A549 (cell line): ENCODE measurements around the gene ACTMAP. TPM values are rescaled to one million over a fixed set of nuclear protein-coding genes. Genes with fewer than 3 reads are reported as not detected.

Experiments used
- ATAC-seq, 2 experiments: fragments of 200-7000 bp in 1 of 2; fragments of >200 bp in 1 of 2; cut with Nextera tagmentation in 1 of 2; cut with Tn5 transposase in 1 of 2; 3 replicates each; pipeline versions ENCODE4 v1.8.0 to v1.9.1; 2018 to 2020; ENCODE audit warnings: mild to moderate bottlenecking in 1 of 2, moderate library complexity in 1 of 2
- CTCF ChIA-PET: fragments of 300-600 bp; sonication (Branson Sonifier 250); formaldehyde crosslinking; extraction: SDS; loops from one replicate; lab custom pipeline; 2021; ENCODE audit warnings: antibody characterized with exemption, inconsistent platforms; lab: Yijun Ruan, JAX
- POLR2A ChIA-PET: fragments of 350-600 bp; formaldehyde crosslinking; extraction: SDS; loops from one replicate; lab custom pipeline; 2021; ENCODE audit warnings: antibody characterized with exemption, inconsistent platforms; lab: Yijun Ruan, JAX
- DNase-seq, 2 experiments: peaks; one replicate each; pipeline versions ENCODE4 v3.0.0 to v3.0.0-alpha.2; 2011 to 2016; ENCODE audit warnings: low read depth in 1 of 2, low spot score in 1 of 2
- FAIRE-seq: peaks from 2 replicates; lab custom pipeline; 2011; peaks lifted over from hg19 to GRCh38; lab: Jason Lieb, UNC
- H3K27ac ChIP-seq, 2 experiments: fragments of >200 bp; sonication (Bioruptor Twin); formaldehyde crosslinking; 3 replicates each; pipeline ENCODE4 v1.5.1; 2016 to 2017
- H3K4me1 ChIP-seq: fragments of >200 bp; sonication (Bioruptor Twin); formaldehyde crosslinking; 3 replicates; pipeline ENCODE4 v1.6.1; 2016
- H3K4me2 ChIP-seq: fragments of >200 bp; sonication (Bioruptor Twin); formaldehyde crosslinking; 3 replicates; pipeline ENCODE4 v1.6.1; 2016
- H3K4me3 ChIP-seq: fragments of >200 bp; sonication (Bioruptor Twin); formaldehyde crosslinking; 3 replicates; pipeline ENCODE4 v1.5.1; 2016
- H3K9me3 ChIP-seq: fragments of >200 bp; sonication (Bioruptor Twin); formaldehyde crosslinking; 3 replicates; pipeline ENCODE4 v1.6.1; 2016
- ESRRA ChIP-seq: fragments of 150-350 bp; IDR thresholded peaks from 2 replicates; pipeline ENCODE4 v1.6.1; 2014; ENCODE audit warnings: mild to moderate bottlenecking, low read length, borderline replicate concordance
- GATA3 ChIP-seq: IDR thresholded peaks from 2 replicates; pipeline ENCODE4 v1.6.1; 2012; ENCODE audit warnings: borderline replicate concordance
- HOXB5 ChIP-seq: fragments of 250-450 bp; sonication (Bioruptor Pico); IDR thresholded peaks from 2 replicates; pipeline ENCODE4 v1.5.0; 2020; ENCODE audit warnings: mild to moderate bottlenecking, moderate library complexity
- JUN ChIP-seq, 2 experiments: fragments of >200 bp; sonication (Bioruptor Twin); formaldehyde crosslinking; IDR thresholded peaks; 2 replicates in 1 of 2; 3 replicates in 1 of 2; pipeline ENCODE4 v1.6.1; 2016 to 2017
- KDM1A ChIP-seq: fragments of 200-600 bp; sonication (generic); IDR thresholded peaks from 2 replicates; pipeline ENCODE4 v1.6.1; 2016; ENCODE audit warnings: low read depth, mild to moderate bottlenecking
- KDM5A ChIP-seq: fragments of 200-600 bp; sonication (generic); IDR thresholded peaks from 2 replicates; pipeline ENCODE4 v1.6.1; 2016; ENCODE audit warnings: antibody characterized with exemption, mild to moderate bottlenecking
- MAX ChIP-seq: IDR thresholded peaks from 2 replicates; pipeline ENCODE4 v1.6.1; 2012
- PBX3 ChIP-seq: IDR thresholded peaks from 2 replicates; pipeline ENCODE4 v1.6.1; 2012
- POLR2A ChIP-seq: IDR thresholded peaks from 2 replicates; pipeline ENCODE4 v1.6.1; 2012; ENCODE audit warnings: mild to moderate bottlenecking, low read length
- RAD21 ChIP-seq, 2 experiments: fragments of >200 bp in 1 of 2; sonication (Bioruptor Twin) in 1 of 2; formaldehyde crosslinking in 1 of 2; IDR thresholded peaks in 1 of 2; conservative IDR thresholded peaks in 1 of 2; 2 replicates in 1 of 2; 3 replicates in 1 of 2; pipeline ENCODE4 v1.6.1; 2012 to 2018; ENCODE audit warnings: inconsistent platforms in 1 of 2
- SMC3 ChIP-seq: fragments of >200 bp; sonication (Bioruptor Twin); formaldehyde crosslinking; IDR thresholded peaks from 3 replicates; pipeline ENCODE4 v1.6.1; 2018; ENCODE audit warnings: inconsistent platforms
- SREBF2 ChIP-seq: fragments of 450-650 bp; IDR thresholded peaks from 2 replicates; pipeline ENCODE4 v1.6.1; 2014; ENCODE audit warnings: mild to moderate bottlenecking, moderate library complexity
- TP53 ChIP-seq: fragments of 250-450 bp; sonication (Bioruptor Pico); IDR thresholded peaks from 2 replicates; pipeline ENCODE4 v1.5.0; 2021; ENCODE audit warnings: mild to moderate bottlenecking, moderate library complexity
- ZNF302 ChIP-seq: fragments of 250-450 bp; sonication (Bioruptor Pico); IDR thresholded peaks from 2 replicates; pipeline ENCODE4 v1.9.0; 2021; ENCODE audit warnings: inconsistent platforms, mild to moderate bottlenecking, moderate library complexity
- WGBS: methylation state at CpG from one replicate; pipeline ENCODE4 v1.1.6; 2017; ENCODE audit errors: missing lambda C conversion rate; 5-methylcytosine and 5-hydroxymethylcytosine counted together
- polyA plus RNA-seq, 4 experiments: library from polyadenylated mRNA; depleted of rRNA in 3 of 4; stranded (reverse); fragments of >200 nt; fragmentation: RNase III in 1 of 4; extraction: RNeasy Plus Mini Kit Qiagen cat#74134 plus additional on column Dnase treatment in 1 of 4; gene quantifications; 2 replicates in 3 of 4; 3 replicates in 1 of 4; pipeline ENCODE4 v1.2.3, GENCODE V29; 2011 to 2017
- TF ChIP-seq, protein P1 (sequence below): fragments of >200 bp; sonication (Bioruptor Twin); formaldehyde crosslinking; IDR thresholded peaks from 3 replicates; pipeline ENCODE4 v1.5.1; 2016
- TF ChIP-seq, protein P2 (sequence below): fragments of 150-350 bp; IDR thresholded peaks from 2 replicates; pipeline ENCODE4 v1.6.1; 2014; ENCODE audit warnings: low read depth, mild to moderate bottlenecking, low read length
- TF ChIP-seq, protein P3 (sequence below): fragments of 250-450 bp; sonication (Bioruptor Pico); IDR thresholded peaks from 2 replicates; pipeline ENCODE4 v1.5.0; 2021; ENCODE audit warnings: mild to moderate bottlenecking, moderate library complexity, borderline replicate concordance

Gene ACTMAP
- polyA plus RNA-seq, 2 of the 4 experiments (the other 2 are of a cell fraction), result 7.8 to 14.8 TPM

GRCh38 chr19:40744554-40745401 lies 5.5 kb downstream of the ACTMAP start:
- WGBS, result 78% methylated on average over 17 of the region's 17 CpGs
- peak; percentile 7 to 46; a peak in 4 of 6 replicates for ATAC-seq
- Histone ChIP-seq H3K4me3 (no peak overlapping the region), H3K4me1 (peaks cover 28% of the 10 kb centered on the region), H3K9me3 (no peaks in the 10 kb centered on the region), H3K27ac (peak overlapping the region in 1 of 2 experiments; percentile 64; a peak in 3 of 6 replicates), H3K4me2 (peak overlapping the region; percentile 29; the same call in 2 of the 3 replicates)
- POLR2A ChIA-PET, result interaction anchor here (0.8 to 1.7 kb wide), 3 partner anchors 28 to 54 kb away, joined by 4 to 6 read pairs (median 4); partner anchors contain the start of genes COQ8B, EGLN2, ITPKC and RAB4B
- CTCF ChIA-PET, result interaction anchor here (0.6 to 15.8 kb wide), 12 partner anchors 16 to 400 kb away, joined by 3 to 199 read pairs (median 4); partner anchors contain the start of genes EGLN2, NUMBL and RAB4B
- no peak for DNase-seq
- TF ChIP-seq SMC3 (peak; percentile 20; the same call in 1 of the 3 replicates), RAD21 (conservative IDR thresholded peaks at IDR 0.05 in 1 of 2, IDR thresholded peaks at IDR 0.05 in 1 of 2) (peak; percentile 34; a peak in 4 of 5 replicates), KDM5A (no peak), SREBF2 (no peak), JUN (IDR thresholded peaks at IDR 0.05) (no peak)
- TF ChIP-seq, protein P1, sequence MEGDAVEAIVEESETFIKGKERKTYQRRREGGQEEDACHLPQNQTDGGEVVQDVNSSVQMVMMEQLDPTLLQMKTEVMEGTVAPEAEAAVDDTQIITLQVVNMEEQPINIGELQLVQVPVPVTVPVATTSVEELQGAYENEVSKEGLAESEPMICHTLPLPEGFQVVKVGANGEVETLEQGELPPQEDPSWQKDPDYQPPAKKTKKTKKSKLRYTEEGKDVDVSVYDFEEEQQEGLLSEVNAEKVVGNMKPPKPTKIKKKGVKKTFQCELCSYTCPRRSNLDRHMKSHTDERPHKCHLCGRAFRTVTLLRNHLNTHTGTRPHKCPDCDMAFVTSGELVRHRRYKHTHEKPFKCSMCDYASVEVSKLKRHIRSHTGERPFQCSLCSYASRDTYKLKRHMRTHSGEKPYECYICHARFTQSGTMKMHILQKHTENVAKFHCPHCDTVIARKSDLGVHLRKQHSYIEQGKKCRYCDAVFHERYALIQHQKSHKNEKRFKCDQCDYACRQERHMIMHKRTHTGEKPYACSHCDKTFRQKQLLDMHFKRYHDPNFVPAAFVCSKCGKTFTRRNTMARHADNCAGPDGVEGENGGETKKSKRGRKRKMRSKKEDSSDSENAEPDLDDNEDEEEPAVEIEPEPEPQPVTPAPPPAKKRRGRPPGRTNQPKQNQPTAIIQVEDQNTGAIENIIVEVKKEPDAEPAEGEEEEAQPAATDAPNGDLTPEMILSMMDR, result peak; percentile 24; the same call in 1 of the 3 replicates
- no peak for FAIRE-seq

DNA sequence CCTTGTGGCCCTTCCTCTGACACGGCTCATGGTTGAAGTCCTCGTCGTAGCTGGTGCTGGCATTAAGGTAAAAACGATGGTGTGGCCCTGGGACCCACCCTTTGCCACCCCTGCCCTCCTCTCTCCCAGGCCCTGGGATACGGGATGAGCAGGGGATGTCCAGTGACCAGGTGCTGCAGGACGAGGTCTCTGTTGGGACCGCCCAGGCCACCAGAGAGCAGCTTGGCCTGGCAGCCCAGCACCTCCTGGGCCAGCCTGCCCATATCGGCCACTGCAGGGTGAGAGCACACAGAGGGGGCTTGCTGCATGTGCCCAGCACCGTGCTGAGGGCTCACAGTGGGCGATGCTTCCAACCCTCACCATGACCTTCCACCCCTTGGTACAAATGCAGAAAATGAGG lies 6.4 kb downstream of the ACTMAP start:
- H3K27ac ChIP-seq, result no peak overlapping the region
- TF ChIP-seq, protein P2, sequence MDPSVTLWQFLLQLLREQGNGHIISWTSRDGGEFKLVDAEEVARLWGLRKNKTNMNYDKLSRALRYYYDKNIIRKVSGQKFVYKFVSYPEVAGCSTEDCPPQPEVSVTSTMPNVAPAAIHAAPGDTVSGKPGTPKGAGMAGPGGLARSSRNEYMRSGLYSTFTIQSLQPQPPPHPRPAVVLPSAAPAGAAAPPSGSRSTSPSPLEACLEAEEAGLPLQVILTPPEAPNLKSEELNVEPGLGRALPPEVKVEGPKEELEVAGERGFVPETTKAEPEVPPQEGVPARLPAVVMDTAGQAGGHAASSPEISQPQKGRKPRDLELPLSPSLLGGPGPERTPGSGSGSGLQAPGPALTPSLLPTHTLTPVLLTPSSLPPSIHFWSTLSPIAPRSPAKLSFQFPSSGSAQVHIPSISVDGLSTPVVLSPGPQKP, result no peak
- TF ChIP-seq PBX3 (no peak), ZNF302 (no peak), TP53 (CRISPR knock-in tag) (no peak), POLR2A (no peak), KDM1A (no peak), MAX (no peak), GATA3 (no peak), ESRRA (no peak), HOXB5 (no peak)
- TF ChIP-seq, protein P3, sequence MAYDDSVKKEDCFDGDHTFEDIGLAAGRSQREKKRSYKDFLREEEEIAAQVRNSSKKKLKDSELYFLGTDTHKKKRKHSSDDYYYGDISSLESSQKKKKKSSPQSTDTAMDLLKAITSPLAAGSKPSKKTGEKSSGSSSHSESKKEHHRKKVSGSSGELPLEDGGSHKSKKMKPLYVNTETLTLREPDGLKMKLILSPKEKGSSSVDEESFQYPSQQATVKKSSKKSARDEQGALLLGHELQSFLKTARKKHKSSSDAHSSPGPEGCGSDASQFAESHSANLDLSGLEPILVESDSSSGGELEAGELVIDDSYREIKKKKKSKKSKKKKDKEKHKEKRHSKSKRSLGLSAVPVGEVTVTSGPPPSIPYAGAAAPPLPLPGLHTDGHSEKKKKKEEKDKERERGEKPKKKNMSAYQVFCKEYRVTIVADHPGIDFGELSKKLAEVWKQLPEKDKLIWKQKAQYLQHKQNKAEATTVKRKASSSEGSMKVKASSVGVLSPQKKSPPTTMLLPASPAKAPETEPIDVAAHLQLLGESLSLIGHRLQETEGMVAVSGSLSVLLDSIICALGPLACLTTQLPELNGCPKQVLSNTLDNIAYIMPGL, result no peak
- no peak overlapping the region for H3K4me3 ChIP-seq
- WGBS, result 87% methylated on average over 10 of the region's 10 CpGs
- ATAC-seq (no peak), FAIRE-seq (no peak), DNase-seq (no peak)
- H3K4me2 ChIP-seq, result no peak overlapping the region
- CTCF ChIA-PET, result interaction anchor here (0.6 to 15.8 kb wide), 11 partner anchors 9 to 401 kb away, joined by 3 to 199 read pairs (median 4); partner anchors contain the start of genes EGLN2 and NUMBL
- H3K4me1 ChIP-seq, result peaks cover 20% of the 10 kb centered on the region
- H3K9me3 ChIP-seq, result no peaks in the 10 kb centered on the region
- POLR2A ChIA-PET, result interaction anchor here (1.5 to 3.2 kb wide), 2 partner anchors 27 to 34 kb away, joined by 6 to 12 read pairs; partner anchors contain the start of genes COQ8B, ITPKC and RAB4B
